ENCODE measurements around the gene PPIP5K1.

PPIP5K1 gene

DNA sequence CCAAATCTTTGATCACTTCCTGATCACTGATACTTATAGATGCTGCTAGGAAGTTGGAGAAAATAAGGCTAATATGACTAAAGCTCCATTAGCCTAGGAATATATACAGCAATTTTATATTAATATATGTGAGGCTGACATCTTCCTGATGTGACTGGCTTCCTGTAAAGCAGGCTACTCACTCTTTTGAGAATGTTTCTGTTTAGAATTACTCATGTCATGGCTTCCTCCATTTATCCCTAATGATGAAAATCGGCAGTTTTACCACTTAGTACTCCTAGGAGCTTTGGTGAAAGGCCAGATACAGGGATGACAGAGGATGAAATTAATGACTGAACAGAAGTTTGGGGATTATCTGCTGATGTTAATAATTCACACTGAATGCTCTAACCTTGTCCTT is 76.5 kb downstream of the PPIP5K1 start:
- Histone ChIP-seq H3K9me3 (no peaks in the 10 kb centered on the region), H3K27ac (no peak overlapping the region), H3K4me1 (ENCODE audit: control insufficient read depth in 1 of 2, insufficient read depth in 1 of 2, low read depth in 1 of 2, low read length in 1 of 2) (peaks cover 19 to 21% of the 10 kb centered on the region in 2 experiments), H3K27me3 (peaks cover 55% of the 10 kb centered on the region), H3K36me3 (no peaks in the 10 kb centered on the region), H3K4me3 (ENCODE audit: low read depth in 1 of 2, low read length in 1 of 2) (no peak overlapping the region)
- TF ChIP-seq, protein P1, sequence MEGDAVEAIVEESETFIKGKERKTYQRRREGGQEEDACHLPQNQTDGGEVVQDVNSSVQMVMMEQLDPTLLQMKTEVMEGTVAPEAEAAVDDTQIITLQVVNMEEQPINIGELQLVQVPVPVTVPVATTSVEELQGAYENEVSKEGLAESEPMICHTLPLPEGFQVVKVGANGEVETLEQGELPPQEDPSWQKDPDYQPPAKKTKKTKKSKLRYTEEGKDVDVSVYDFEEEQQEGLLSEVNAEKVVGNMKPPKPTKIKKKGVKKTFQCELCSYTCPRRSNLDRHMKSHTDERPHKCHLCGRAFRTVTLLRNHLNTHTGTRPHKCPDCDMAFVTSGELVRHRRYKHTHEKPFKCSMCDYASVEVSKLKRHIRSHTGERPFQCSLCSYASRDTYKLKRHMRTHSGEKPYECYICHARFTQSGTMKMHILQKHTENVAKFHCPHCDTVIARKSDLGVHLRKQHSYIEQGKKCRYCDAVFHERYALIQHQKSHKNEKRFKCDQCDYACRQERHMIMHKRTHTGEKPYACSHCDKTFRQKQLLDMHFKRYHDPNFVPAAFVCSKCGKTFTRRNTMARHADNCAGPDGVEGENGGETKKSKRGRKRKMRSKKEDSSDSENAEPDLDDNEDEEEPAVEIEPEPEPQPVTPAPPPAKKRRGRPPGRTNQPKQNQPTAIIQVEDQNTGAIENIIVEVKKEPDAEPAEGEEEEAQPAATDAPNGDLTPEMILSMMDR (IDR thresholded peaks at IDR 0.05) = no peak

DNA sequence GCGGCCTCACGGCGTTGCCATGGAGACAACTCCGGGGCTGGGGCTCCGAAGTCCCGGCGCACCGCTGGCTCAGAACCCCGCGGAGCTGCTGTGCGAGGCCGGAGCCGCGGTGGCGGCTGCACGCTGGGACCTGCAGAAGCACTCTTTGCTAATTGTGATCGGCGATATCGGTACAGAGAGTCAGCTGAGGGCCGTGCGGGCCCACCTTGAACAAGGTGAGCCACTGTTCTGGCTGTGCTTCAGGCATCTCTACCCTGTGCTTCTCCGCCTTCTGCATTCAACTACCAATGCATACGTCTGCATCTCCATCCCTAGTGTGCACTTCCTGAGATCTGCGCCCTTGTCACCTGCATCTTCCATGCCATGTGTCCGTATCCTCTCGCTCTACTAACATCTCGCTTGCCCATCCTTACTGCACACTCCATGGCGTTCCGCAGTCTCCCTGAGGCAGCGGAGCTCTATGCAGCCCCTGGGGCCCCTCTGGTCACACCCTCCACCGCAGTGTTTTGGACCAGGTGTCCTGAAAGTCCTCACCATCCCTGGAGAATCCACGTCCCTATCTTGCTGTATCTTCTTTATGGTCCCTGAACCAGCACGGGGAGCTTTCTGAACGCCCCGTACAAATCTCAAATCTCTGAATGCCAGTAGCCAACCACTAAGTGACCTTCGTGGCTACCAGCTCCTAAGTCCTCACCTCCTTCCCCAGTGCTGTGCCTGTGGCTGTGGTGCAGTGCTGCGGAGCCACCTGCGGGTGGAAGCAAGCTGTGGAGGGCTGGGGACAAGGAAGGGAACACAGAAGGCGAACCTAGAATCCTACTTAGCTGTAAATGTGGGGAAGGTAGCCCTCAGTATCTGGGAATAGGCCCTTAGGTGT is 78.8 kb downstream of the PPIP5K1 start:
- Histone ChIP-seq H3K27ac (peak overlapping the region; percentile 56), H3K27me3 (peaks cover 32% of the 10 kb centered on the region), H3K4me1 (ENCODE audit: control insufficient read depth in 1 of 2, insufficient read depth in 1 of 2, low read depth in 1 of 2, low read length in 1 of 2) (peaks cover 15% of the 10 kb centered on the region in 2 experiments), H3K9me3 (no peaks in the 10 kb centered on the region), H3K36me3 (no peaks in the 10 kb centered on the region), H3K4me3 (ENCODE audit: low read depth in 1 of 2, low read length in 1 of 2) (peak overlapping the region; percentile 68 to 87)
- TF ChIP-seq, protein P1 (IDR thresholded peaks at IDR 0.05) = no peak

DNA sequence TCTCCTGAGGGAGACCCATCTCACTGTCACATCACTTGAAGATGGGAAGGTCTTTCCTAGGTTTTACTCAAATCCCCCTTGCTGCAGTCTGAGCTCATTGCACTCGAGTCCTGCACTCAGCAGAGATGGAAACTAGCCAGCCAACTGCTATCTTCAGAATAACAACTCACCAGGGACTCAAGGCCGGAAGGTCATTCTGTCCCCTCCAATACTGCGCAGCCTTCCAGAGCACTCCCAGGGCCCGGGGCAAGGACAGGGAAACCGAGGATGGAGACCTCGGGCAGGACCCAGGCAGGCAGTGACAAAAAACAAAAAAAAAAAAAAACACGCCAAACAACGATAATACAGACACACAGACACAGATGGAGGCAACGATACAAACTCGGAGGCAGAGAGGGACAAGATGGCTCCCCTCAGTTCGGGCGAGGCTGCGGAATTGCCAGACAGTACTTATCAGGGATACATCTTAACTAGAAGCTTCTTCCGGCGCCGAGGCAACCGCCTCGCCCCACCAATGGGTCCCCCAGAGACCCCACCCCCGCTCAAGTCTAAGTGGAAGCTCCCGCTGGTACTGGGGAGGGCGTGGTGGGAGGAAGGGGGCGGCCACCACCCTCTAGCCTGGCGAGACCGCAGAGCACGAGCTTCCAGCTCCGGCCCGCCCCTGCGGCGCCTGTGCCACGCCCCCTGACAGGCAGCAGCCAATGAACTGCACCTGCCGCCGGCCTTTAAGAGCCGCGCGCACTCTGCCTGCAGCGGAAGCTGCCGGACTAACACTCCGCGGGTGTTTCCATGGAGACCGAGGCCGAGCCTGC is 79.6 kb downstream of the PPIP5K1 start:
- Histone ChIP-seq H3K9me3 (no peaks in the 10 kb centered on the region), H3K36me3 (no peaks in the 10 kb centered on the region), H3K4me1 (ENCODE audit: control insufficient read depth in 1 of 2, insufficient read depth in 1 of 2, low read depth in 1 of 2, low read length in 1 of 2) (peaks cover 15% of the 10 kb centered on the region in 2 experiments), H3K27me3 (peaks cover 24% of the 10 kb centered on the region), H3K4me3 (ENCODE audit: low read depth in 1 of 2, low read length in 1 of 2) (peak overlapping the region; percentile 68 to 87), H3K27ac (peak overlapping the region; percentile 56)
- TF ChIP-seq, protein P1 (IDR thresholded peaks at IDR 0.05) = peak; percentile 62

DNA sequence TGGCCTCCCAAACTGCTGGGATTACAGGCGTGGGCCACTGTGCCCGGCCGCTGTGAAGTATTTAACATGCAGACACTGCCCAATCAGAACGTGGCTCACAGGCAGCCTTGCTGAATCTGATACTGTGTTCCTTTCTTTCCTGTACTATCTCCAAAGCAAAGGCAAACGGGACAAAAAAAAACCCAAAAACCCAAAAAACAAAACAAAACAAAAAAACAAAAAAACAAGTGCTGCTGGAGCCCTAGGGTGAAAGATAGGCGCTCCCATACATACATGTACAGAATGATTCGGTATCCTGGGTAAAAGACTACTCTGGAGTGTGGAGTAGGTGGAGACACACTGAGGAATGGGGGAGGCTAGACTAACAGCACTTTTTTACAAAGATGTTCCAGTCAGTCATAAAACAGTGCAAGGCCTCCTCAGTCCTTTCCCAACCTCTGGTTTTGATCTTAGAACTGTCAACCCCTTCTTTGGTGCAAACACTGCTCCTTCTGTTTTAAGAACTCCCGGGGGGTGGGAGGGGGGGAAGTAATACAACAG is 80.3 kb downstream of the PPIP5K1 start:
- no peaks in the 10 kb centered on the region for H3K9me3 ChIP-seq
- H3K4me1 ChIP-seq (ENCODE audit: control insufficient read depth in 1 of 2, insufficient read depth in 1 of 2, low read depth in 1 of 2, low read length in 1 of 2) = peaks cover 15% of the 10 kb centered on the region in 2 experiments
- H3K36me3 ChIP-seq = no peaks in the 10 kb centered on the region
- TF ChIP-seq, protein P1 (IDR thresholded peaks at IDR 0.05) = no peak
- H3K27ac ChIP-seq = peak overlapping the region; percentile 56
- peak overlapping the region; percentile 68 to 87 for H3K4me3 ChIP-seq (ENCODE audit: low read depth in 1 of 2, low read length in 1 of 2)
- peaks cover 17% of the 10 kb centered on the region for H3K27me3 ChIP-seq

DNA sequence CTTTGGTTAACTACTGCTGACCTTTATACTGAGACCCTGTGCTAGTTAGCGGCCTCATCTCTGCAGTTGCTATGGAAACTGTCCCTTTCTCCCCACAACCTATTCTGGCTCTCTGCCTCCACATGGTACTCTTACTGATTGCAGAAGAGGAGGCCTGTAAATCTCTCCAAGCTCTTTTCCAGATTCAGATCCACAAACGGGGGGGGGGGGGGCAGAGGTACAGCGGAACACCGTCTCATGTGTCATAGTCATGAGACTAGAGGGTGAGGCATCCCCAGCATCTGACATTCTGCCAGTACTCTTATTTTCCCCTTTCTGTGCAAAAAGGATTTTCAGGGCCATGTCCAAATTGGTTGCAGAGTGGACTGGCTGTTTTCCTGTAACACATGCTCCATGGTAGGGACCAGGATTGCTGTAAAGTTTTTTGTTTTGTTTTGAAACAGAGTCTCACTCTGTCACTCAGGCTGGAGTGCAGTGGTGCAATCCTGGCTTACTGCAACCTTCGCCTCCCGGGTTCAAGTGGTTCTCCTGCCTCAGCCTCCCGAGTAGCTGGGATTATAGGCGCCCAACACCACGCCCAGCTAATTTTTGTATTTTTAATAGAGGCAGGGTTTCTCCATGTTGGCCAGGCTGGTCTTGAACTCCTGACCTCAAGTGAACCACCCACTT is 80.9 kb downstream of the PPIP5K1 start:
- H3K4me1 ChIP-seq (ENCODE audit: control insufficient read depth in 1 of 2, insufficient read depth in 1 of 2, low read depth in 1 of 2, low read length in 1 of 2) = peaks cover 15% of the 10 kb centered on the region in 2 experiments
- no peak overlapping the region for H3K4me3 ChIP-seq (ENCODE audit: low read depth in 1 of 2, low read length in 1 of 2)
- H3K27ac ChIP-seq = no peak overlapping the region
- TF ChIP-seq, protein P1 (IDR thresholded peaks at IDR 0.05) = no peak
- no peaks in the 10 kb centered on the region for H3K36me3 ChIP-seq
- no peaks in the 10 kb centered on the region for H3K9me3 ChIP-seq
- peaks cover 17% of the 10 kb centered on the region for H3K27me3 ChIP-seq
